ENCODE measurements around the gene U2SURP. TPM values are rescaled to one million over a fixed set of nuclear protein-coding genes. Genes with fewer than 3 reads are reported as not detected.
A peak's percentile ranks its signal among the peaks of the same experiment; 100 is the strongest.

Gene U2SURP
- total and polyA plus RNA-seq, 4 donors = 74.0 to 121 (median 104) TPM

GRCh38 chr3:143056372-143056771 lies 55.0 kb downstream of the U2SURP start:
- H3K4me1 ChIP-seq (ENCODE audit: control insufficient read depth, insufficient read depth, low read length) = no peaks in the 10 kb centered on the region
- no peaks in the 10 kb centered on the region for H3K27me3 ChIP-seq (ENCODE audit: control insufficient read depth, insufficient read depth, low read length)
- no peak overlapping the region for H3K27ac ChIP-seq (ENCODE audit: low read depth, low read length)
- 100% methylated on average over 2 of the region's 3 CpGs for WGBS (ENCODE audit: insufficient coverage)
- no peaks in the 10 kb centered on the region for H3K9me3 ChIP-seq (ENCODE audit: control insufficient read depth, insufficient read depth, low read length)
- no peak for DNase-seq (ENCODE audit: low read depth in 4 of 6, low spot score in 6 of 6)
- peaks cover 3% of the 10 kb centered on the region for H3K36me3 ChIP-seq (ENCODE audit: control insufficient read depth, insufficient read depth, low read length)
- H3K4me3 ChIP-seq (ENCODE audit: low read depth, low read length) = no peak overlapping the region

DNA sequence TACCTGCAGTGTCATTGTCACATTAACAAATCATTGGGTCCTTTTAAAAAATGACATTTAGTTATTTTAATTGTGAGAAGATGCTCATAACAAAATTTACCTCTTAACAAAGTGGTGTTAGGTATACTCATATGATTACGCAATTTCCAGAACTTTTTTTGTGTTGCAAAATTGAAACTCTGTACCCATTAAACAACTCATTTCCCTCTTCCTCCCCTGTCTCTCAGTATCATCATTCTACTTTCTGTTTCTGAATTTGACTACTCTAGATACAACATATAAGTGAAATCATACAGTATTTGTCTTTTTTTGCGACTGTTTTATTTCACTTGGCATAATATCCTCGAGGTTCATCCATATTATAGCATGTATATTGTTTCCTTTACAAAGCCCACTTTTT lies 59.5 kb downstream of the U2SURP start:
- no peaks in the 10 kb centered on the region for H3K4me1 ChIP-seq (ENCODE audit: control insufficient read depth, insufficient read depth, low read length)
- no peaks in the 10 kb centered on the region for H3K9me3 ChIP-seq (ENCODE audit: control insufficient read depth, insufficient read depth, low read length)
- no peak for DNase-seq (ENCODE audit: low read depth in 4 of 6, low spot score in 6 of 6)
- H3K36me3 ChIP-seq (ENCODE audit: control insufficient read depth, insufficient read depth, low read length) = no peaks in the 10 kb centered on the region
- WGBS (ENCODE audit: insufficient coverage) = no CpG with 5 or more reads among the region's 3 CpGs
- H3K27ac ChIP-seq (ENCODE audit: low read depth, low read length) = no peak overlapping the region
- H3K27me3 ChIP-seq (ENCODE audit: control insufficient read depth, insufficient read depth, low read length) = no peaks in the 10 kb centered on the region
- H3K4me3 ChIP-seq (ENCODE audit: low read depth, low read length) = no peak overlapping the region

DNA sequence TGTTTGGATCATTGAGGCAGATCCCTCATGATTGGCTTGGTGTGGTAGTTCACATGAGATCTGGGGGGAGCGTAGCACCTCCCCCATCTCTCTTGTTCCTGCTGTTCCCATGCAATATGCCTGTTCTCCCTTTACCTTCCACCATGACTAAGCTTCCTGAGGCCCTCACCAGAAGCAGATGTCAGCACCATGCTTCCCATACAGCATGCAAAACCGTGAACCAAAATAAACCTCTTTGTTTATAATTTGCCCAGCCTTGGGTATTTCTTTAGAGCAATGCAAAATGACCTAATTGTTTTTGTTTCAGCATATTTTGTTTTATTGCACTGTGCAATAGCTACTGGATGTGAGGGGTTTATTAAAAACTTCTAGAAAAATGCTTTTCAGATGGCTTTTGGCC lies 61.6 kb downstream of the U2SURP start:
- Histone ChIP-seq H3K4me1 (ENCODE audit: control insufficient read depth, insufficient read depth, low read length) (no peaks in the 10 kb centered on the region), H3K9me3 (ENCODE audit: control insufficient read depth, insufficient read depth, low read length) (no peaks in the 10 kb centered on the region), H3K27me3 (ENCODE audit: control insufficient read depth, insufficient read depth, low read length) (no peaks in the 10 kb centered on the region), H3K4me3 (ENCODE audit: low read depth, low read length) (no peak overlapping the region), H3K27ac (ENCODE audit: low read depth, low read length) (no peak overlapping the region), H3K36me3 (ENCODE audit: control insufficient read depth, insufficient read depth, low read length) (no peaks in the 10 kb centered on the region)
- no peak for DNase-seq (ENCODE audit: low read depth in 4 of 6, low spot score in 6 of 6)
- 100% methylated on average over 1 of the region's 2 CpGs for WGBS (ENCODE audit: insufficient coverage)

DNA sequence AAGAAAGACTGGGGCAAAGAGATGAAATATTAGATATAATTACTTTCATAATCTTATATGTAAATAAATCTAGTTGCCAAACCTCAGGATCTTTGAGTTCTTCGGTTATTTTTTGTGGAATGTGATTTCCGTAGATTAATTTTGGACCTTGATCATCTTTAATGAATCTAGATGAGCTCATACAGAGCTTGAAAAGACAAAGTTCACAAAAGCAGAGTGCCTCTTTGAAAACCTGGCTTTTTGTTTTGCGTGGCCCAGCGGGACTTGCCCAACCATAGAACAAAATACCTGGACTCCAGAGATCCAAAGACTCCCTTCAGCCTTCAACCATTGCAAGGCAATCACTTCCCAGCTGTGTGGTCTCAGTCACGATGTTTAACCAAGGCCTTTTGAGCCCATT lies 63.4 kb downstream of the U2SURP start:
- Histone ChIP-seq H3K4me1 (ENCODE audit: control insufficient read depth, insufficient read depth, low read length) (no peaks in the 10 kb centered on the region), H3K36me3 (ENCODE audit: control insufficient read depth, insufficient read depth, low read length) (no peaks in the 10 kb centered on the region), H3K9me3 (ENCODE audit: control insufficient read depth, insufficient read depth, low read length) (no peaks in the 10 kb centered on the region), H3K27ac (ENCODE audit: low read depth, low read length) (no peak overlapping the region), H3K27me3 (ENCODE audit: control insufficient read depth, insufficient read depth, low read length) (no peaks in the 10 kb centered on the region), H3K4me3 (ENCODE audit: low read depth, low read length) (no peak overlapping the region)
- 90% methylated on average over 3 of the region's 5 CpGs for WGBS (ENCODE audit: insufficient coverage)
- DNase-seq (ENCODE audit: low read depth in 4 of 6, low spot score in 6 of 6) = no peak

GRCh38 chr3:143065364-143065763 lies 64.0 kb downstream of the U2SURP start:
- H3K4me1 ChIP-seq (ENCODE audit: control insufficient read depth, insufficient read depth, low read length) = no peaks in the 10 kb centered on the region
- 92% methylated on average over 2 of the region's 2 CpGs for WGBS (ENCODE audit: insufficient coverage)
- H3K9me3 ChIP-seq (ENCODE audit: control insufficient read depth, insufficient read depth, low read length) = no peaks in the 10 kb centered on the region
- DNase-seq (ENCODE audit: low read depth in 4 of 6, low spot score in 6 of 6) = no peak
- no peak overlapping the region for H3K27ac ChIP-seq (ENCODE audit: low read depth, low read length)
- no peaks in the 10 kb centered on the region for H3K27me3 ChIP-seq (ENCODE audit: control insufficient read depth, insufficient read depth, low read length)
- H3K4me3 ChIP-seq (ENCODE audit: low read depth, low read length) = no peak overlapping the region
- H3K36me3 ChIP-seq (ENCODE audit: control insufficient read depth, insufficient read depth, low read length) = no peaks in the 10 kb centered on the region

GRCh38 chr3:143066033-143066432 lies 64.7 kb downstream of the U2SURP start:
- no peaks in the 10 kb centered on the region for H3K27me3 ChIP-seq (ENCODE audit: control insufficient read depth, insufficient read depth, low read length)
- H3K4me3 ChIP-seq (ENCODE audit: low read depth, low read length) = no peak overlapping the region
- no peaks in the 10 kb centered on the region for H3K4me1 ChIP-seq (ENCODE audit: control insufficient read depth, insufficient read depth, low read length)
- H3K36me3 ChIP-seq (ENCODE audit: control insufficient read depth, insufficient read depth, low read length) = no peaks in the 10 kb centered on the region
- H3K27ac ChIP-seq (ENCODE audit: low read depth, low read length) = no peak overlapping the region
- H3K9me3 ChIP-seq (ENCODE audit: control insufficient read depth, insufficient read depth, low read length) = no peaks in the 10 kb centered on the region
- WGBS (ENCODE audit: insufficient coverage) = 100% methylated on average over 1 of the region's 4 CpGs
- peak in 1 of 6 donors; percentile 14 for DNase-seq (ENCODE audit: low read depth in 4 of 6, low spot score in 6 of 6)

DNA sequence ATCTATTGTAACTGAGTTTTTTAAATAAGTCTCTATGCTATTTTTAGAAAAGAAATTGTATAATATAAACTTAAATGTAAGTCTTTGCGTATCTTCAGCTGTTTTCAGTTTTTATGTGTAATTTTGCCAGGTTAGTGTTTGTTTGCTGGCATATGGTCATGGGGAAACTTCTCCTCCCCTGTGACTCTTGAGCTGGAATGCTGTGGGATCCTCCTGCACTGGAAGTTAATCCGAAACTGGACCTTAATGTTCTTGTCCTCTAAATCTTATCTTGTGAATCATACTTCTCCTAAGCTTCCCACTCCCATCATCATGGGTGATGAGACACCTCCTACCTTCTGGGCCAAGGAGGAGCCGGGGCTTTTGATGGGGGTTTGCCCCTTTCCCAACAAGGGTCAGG lies 65.8 kb downstream of the U2SURP start:
- no peaks in the 10 kb centered on the region for H3K27me3 ChIP-seq (ENCODE audit: control insufficient read depth, insufficient read depth, low read length)
- no peak for DNase-seq (ENCODE audit: low read depth in 4 of 6, low spot score in 6 of 6)
- no CpG with 5 or more reads among the region's 3 CpGs for WGBS (ENCODE audit: insufficient coverage)
- no peak overlapping the region for H3K27ac ChIP-seq (ENCODE audit: low read depth, low read length)
- no peaks in the 10 kb centered on the region for H3K4me1 ChIP-seq (ENCODE audit: control insufficient read depth, insufficient read depth, low read length)
- H3K36me3 ChIP-seq (ENCODE audit: control insufficient read depth, insufficient read depth, low read length) = no peaks in the 10 kb centered on the region
- H3K4me3 ChIP-seq (ENCODE audit: low read depth, low read length) = no peak overlapping the region
- no peaks in the 10 kb centered on the region for H3K9me3 ChIP-seq (ENCODE audit: control insufficient read depth, insufficient read depth, low read length)

- Histone ChIP-seq H3K27me3 (ENCODE audit: control insufficient read depth, insufficient read depth, low read length) (no peaks in the 10 kb centered on the region), H3K4me1 (ENCODE audit: control insufficient read depth, insufficient read depth, low read length) (no peaks in the 10 kb centered on the region), H3K27ac (ENCODE audit: low read depth, low read length) (no peak overlapping the region), H3K4me3 (ENCODE audit: low read depth, low read length) (no peak overlapping the region), H3K36me3 (ENCODE audit: control insufficient read depth, insufficient read depth, low read length) (no peaks in the 10 kb centered on the region), H3K9me3 (ENCODE audit: control insufficient read depth, insufficient read depth, low read length) (no peaks in the 10 kb centered on the region)
- 66% methylated on average over 2 of the region's 5 CpGs for WGBS (ENCODE audit: insufficient coverage)
- no peak for DNase-seq (ENCODE audit: low read depth in 4 of 6, low spot score in 6 of 6)
Measured at GRCh38 chr3:143068059-143068458, 66.7 kb downstream of the U2SURP start.

DNA sequence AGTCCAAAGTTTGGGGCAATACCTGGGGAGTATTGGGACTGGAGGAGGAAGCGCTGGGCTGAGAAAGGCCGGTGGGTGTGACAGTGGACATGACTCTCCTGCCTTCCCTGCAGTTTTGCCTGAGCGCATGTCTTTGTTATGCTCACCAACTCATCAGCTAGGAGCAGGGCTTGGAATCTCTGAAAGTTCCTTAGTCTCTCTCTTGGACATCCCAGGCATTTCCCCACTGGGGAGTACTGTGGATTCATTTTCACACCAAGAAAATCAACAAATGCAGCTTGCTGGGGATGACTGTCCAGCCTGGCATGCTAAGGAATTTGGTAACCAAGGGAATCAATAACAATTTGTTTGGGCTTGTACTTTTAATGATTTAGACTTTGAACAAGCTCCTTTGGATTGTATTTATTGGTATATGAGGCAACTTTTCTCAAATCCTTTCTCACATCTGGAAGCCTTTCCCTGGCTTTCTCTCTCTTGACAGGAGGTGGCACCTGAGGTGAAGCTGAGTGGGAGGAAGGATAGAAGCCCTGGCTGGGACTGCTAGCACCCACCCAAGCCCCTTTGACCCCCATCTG lies 69.7 kb downstream of the U2SURP start:
- Histone ChIP-seq H3K4me1 (ENCODE audit: control insufficient read depth, insufficient read depth, low read length) (no peaks in the 10 kb centered on the region), H3K27ac (ENCODE audit: low read depth, low read length) (no peak overlapping the region), H3K9me3 (ENCODE audit: control insufficient read depth, insufficient read depth, low read length) (no peaks in the 10 kb centered on the region), H3K4me3 (ENCODE audit: low read depth, low read length) (no peak overlapping the region), H3K36me3 (ENCODE audit: control insufficient read depth, insufficient read depth, low read length) (no peaks in the 10 kb centered on the region), H3K27me3 (ENCODE audit: control insufficient read depth, insufficient read depth, low read length) (no peaks in the 10 kb centered on the region)
- no peak for DNase-seq (ENCODE audit: low read depth in 4 of 6, low spot score in 6 of 6)
- 60% methylated on average over 3 of the region's 3 CpGs for WGBS (ENCODE audit: insufficient coverage)

GRCh38 chr3:143071776-143072175 lies 70.4 kb downstream of the U2SURP start:
- Histone ChIP-seq H3K27me3 (ENCODE audit: control insufficient read depth, insufficient read depth, low read length) (no peaks in the 10 kb centered on the region), H3K36me3 (ENCODE audit: control insufficient read depth, insufficient read depth, low read length) (no peaks in the 10 kb centered on the region), H3K4me3 (ENCODE audit: low read depth, low read length) (no peak overlapping the region), H3K9me3 (ENCODE audit: control insufficient read depth, insufficient read depth, low read length) (no peaks in the 10 kb centered on the region), H3K4me1 (ENCODE audit: control insufficient read depth, insufficient read depth, low read length) (no peaks in the 10 kb centered on the region), H3K27ac (ENCODE audit: low read depth, low read length) (no peak overlapping the region)
- DNase-seq (ENCODE audit: low read depth in 4 of 6, low spot score in 6 of 6) = no peak
- 89% methylated on average over 4 of the region's 6 CpGs for whole genome bisulfite sequencing (ENCODE audit: insufficient coverage)
